Measurements from ENCODE around the gene TAS1R2. TPM values are rescaled to one million over a fixed set of nuclear protein-coding genes. Genes with fewer than 3 reads are reported as not detected.

Gene TAS1R2
- total RNA-seq, 1 donor from 2014 or later = not detected

GRCh38 chr1:18901952-18902522, 42.6 kb upstream of the TAS1R2 start:
- Mint-ChIP-seq H3K9me3 (no peaks in the 10 kb centered on the region), H3K36me3 (ENCODE audit: low read depth) (no peaks in the 10 kb centered on the region), H3K4me3 (peak overlapping the region; percentile 98), H3K27ac (ENCODE audit: unreplicated experiment) (peak overlapping the region; percentile 99), H3K27me3 (ENCODE audit: low read depth) (no peaks in the 10 kb centered on the region), H3K4me1 (peaks cover 35% of the 10 kb centered on the region)
- no peak for DNase-seq (ENCODE audit: low read depth, low spot score)
- TF ChIP-seq CTCF (conservative IDR thresholded peaks at IDR 0.05) = no peak

- Mint-ChIP-seq H3K27ac (ENCODE audit: unreplicated experiment) (peak overlapping the region; percentile 99), H3K36me3 (ENCODE audit: low read depth) (no peaks in the 10 kb centered on the region), H3K4me3 (peak overlapping the region; percentile 98), H3K27me3 (ENCODE audit: low read depth) (no peaks in the 10 kb centered on the region), H3K4me1 (peaks cover 32% of the 10 kb centered on the region), H3K9me3 (no peaks in the 10 kb centered on the region)
- DNase-seq (ENCODE audit: low read depth, low spot score) = no peak
- TF ChIP-seq CTCF (conservative IDR thresholded peaks at IDR 0.05) = no peak
Measured at GRCh38 chr1:18901147-18901951, 41.9 kb upstream of the TAS1R2 start.

- TF ChIP-seq CTCF (conservative IDR thresholded peaks at IDR 0.05) = no peak
- Mint-ChIP-seq H3K4me3 (peak overlapping the region; percentile 98), H3K27ac (ENCODE audit: unreplicated experiment) (no peak overlapping the region), H3K9me3 (no peaks in the 10 kb centered on the region), H3K27me3 (ENCODE audit: low read depth) (no peaks in the 10 kb centered on the region), H3K4me1 (peaks cover 32% of the 10 kb centered on the region), H3K36me3 (ENCODE audit: low read depth) (no peaks in the 10 kb centered on the region)
- no peak for DNase-seq (ENCODE audit: low read depth, low spot score)
Measured at GRCh38 chr1:18900303-18900841, 40.9 kb upstream of the TAS1R2 start.

- Mint-ChIP-seq H3K4me3 (peak overlapping the region; percentile 26), H3K9me3 (no peaks in the 10 kb centered on the region), H3K27me3 (ENCODE audit: low read depth) (no peaks in the 10 kb centered on the region), H3K36me3 (ENCODE audit: low read depth) (no peaks in the 10 kb centered on the region), H3K27ac (ENCODE audit: unreplicated experiment) (no peak overlapping the region), H3K4me1 (peaks cover 37% of the 10 kb centered on the region)
- TF ChIP-seq CTCF (conservative IDR thresholded peaks at IDR 0.05) = no peak
- no peak for DNase-seq (ENCODE audit: low read depth, low spot score)
Measured at GRCh38 chr1:18899363-18900049, 40.0 kb upstream of the TAS1R2 start.

- Mint-ChIP-seq H3K9me3 (no peaks in the 10 kb centered on the region), H3K27me3 (ENCODE audit: low read depth) (no peaks in the 10 kb centered on the region), H3K4me3 (peak overlapping the region; percentile 64), H3K27ac (ENCODE audit: unreplicated experiment) (no peak overlapping the region), H3K4me1 (peaks cover 34% of the 10 kb centered on the region), H3K36me3 (ENCODE audit: low read depth) (no peaks in the 10 kb centered on the region)
- TF ChIP-seq CTCF (conservative IDR thresholded peaks at IDR 0.05) = no peak
- no peak for DNase-seq (ENCODE audit: low read depth, low spot score)
Measured at GRCh38 chr1:18898567-18898966, 39.1 kb upstream of the TAS1R2 start.

Data from neural crest cell (in vitro differentiated cells).